ENCODE results near the gene GCNT4.

The GCNT4 gene

GRCh38 chr5:75078027-75078426, 25.7 kb upstream of the GCNT4 start:
- no peak for TF ChIP-seq ZFX (IDR thresholded peaks at IDR 0.05)
- no peak for TF ChIP-seq CTCF (conservative IDR thresholded peaks at IDR 0.05)
- H3K27ac ChIP-seq: no peak overlapping the region

- H3K27ac ChIP-seq: no peak overlapping the region
- TF ChIP-seq ZFX (IDR thresholded peaks at IDR 0.05) (no peak), CTCF (conservative IDR thresholded peaks at IDR 0.05) (no peak)
Measured at GRCh38 chr5:75072061-75072460, 19.7 kb upstream of the GCNT4 start.

GRCh38 chr5:75071100-75071499, 18.7 kb upstream of the GCNT4 start:
- no peak for TF ChIP-seq ZFX (IDR thresholded peaks at IDR 0.05)
- no peak for TF ChIP-seq CTCF (conservative IDR thresholded peaks at IDR 0.05)
- H3K27ac ChIP-seq: no peak overlapping the region

- TF ChIP-seq ZFX (IDR thresholded peaks at IDR 0.05) (no peak), CTCF (conservative IDR thresholded peaks at IDR 0.05) (no peak)
- H3K27ac ChIP-seq: no peak overlapping the region
Measured at GRCh38 chr5:75067434-75067833, 15.1 kb upstream of the GCNT4 start.

GRCh38 chr5:75062925-75063531, 10.7 kb upstream of the GCNT4 start:
- H3K27ac ChIP-seq: no peak overlapping the region
- no peak for TF ChIP-seq CTCF (conservative IDR thresholded peaks at IDR 0.05)
- no peak for TF ChIP-seq ZFX (IDR thresholded peaks at IDR 0.05)

- H3K27ac ChIP-seq: no peak overlapping the region
- TF ChIP-seq ZFX (IDR thresholded peaks at IDR 0.05) (no peak), CTCF (conservative IDR thresholded peaks at IDR 0.05) (no peak)
Measured at GRCh38 chr5:75059912-75060545, 7.7 kb upstream of the GCNT4 start.

GRCh38 chr5:75058986-75059535, 6.7 kb upstream of the GCNT4 start:
- H3K27ac ChIP-seq: no peak overlapping the region
- TF ChIP-seq ZFX (IDR thresholded peaks at IDR 0.05) (no peak), CTCF (conservative IDR thresholded peaks at IDR 0.05) (no peak)
